Right renal pelvis (tissue), 4 donors: ENCODE data around the gene USP3. TPM values are rescaled to one million over a fixed set of nuclear protein-coding genes. Genes with fewer than 3 reads are reported as not detected.
"Not testable (repeated sequence)": the region's sequence is repeated elsewhere in the genome, so short reads cannot be mapped to it uniquely, and the experiment has no call there.

Source experiments
- DNase-seq, 4 donors: peaks; one replicate each; pipeline ENCODE4 v3.0.0-alpha.2; 2013; ENCODE audit warnings: low read depth in 4 of 4, low spot score in 3 of 4, missing footprints in 1 of 4
- polyA plus RNA-seq, 4 donors: library from polyadenylated mRNA; unstranded; fragments of 120-200 nt; gene quantifications; one replicate each; pipeline ENCODE4 v1.2.1, GENCODE V29; 2013; ENCODE audit not compliant: insufficient read length in 4 of 4

USP3 gene
- polyA plus RNA-seq, 4 donors, result 34.8 to 49.7 (median 38.0) TPM

- no peak for DNase-seq
Measured at GRCh38 chr15:63509056-63509954, 4.9 kb downstream of the USP3 start.

- no peak for DNase-seq
Measured at GRCh38 chr15:63509955-63510940, 5.9 kb downstream of the USP3 start.

GRCh38 chr15:63512148-63512547 is 7.8 kb downstream of the USP3 start:
- no peak for DNase-seq

GRCh38 chr15:63513271-63513670 is 8.9 kb downstream of the USP3 start:
- no peak for DNase-seq

- DNase-seq, result no peak
Measured at GRCh38 chr15:63513728-63514127, 9.3 kb downstream of the USP3 start.

- no peak for DNase-seq
Measured at GRCh38 chr15:63514531-63514943, 10.1 kb downstream of the USP3 start.

- DNase-seq, result no peak
Measured at GRCh38 chr15:63517202-63517601, 12.8 kb downstream of the USP3 start.

- no peak for DNase-seq
Measured at GRCh38 chr15:63517628-63518027, 13.2 kb downstream of the USP3 start.

GRCh38 chr15:63519041-63519440 is 14.6 kb downstream of the USP3 start:
- DNase-seq, result no peak

GRCh38 chr15:63519548-63520178 is 15.3 kb downstream of the USP3 start:
- no peak for DNase-seq

GRCh38 chr15:63520462-63520861 is 16.1 kb downstream of the USP3 start:
- not testable (repeated sequence) for DNase-seq

GRCh38 chr15:63522225-63522578 is 17.8 kb downstream of the USP3 start:
- DNase-seq, result no peak

GRCh38 chr15:63523306-63523990 is 19.1 kb downstream of the USP3 start:
- no peak for DNase-seq

GRCh38 chr15:63524316-63525015 is 20.1 kb downstream of the USP3 start:
- DNase-seq, result no peak

GRCh38 chr15:63526401-63526800 is 22.0 kb downstream of the USP3 start:
- no peak for DNase-seq

GRCh38 chr15:63528138-63528659 is 23.8 kb downstream of the USP3 start:
- DNase-seq, result no peak

GRCh38 chr15:63530235-63530634 is 25.8 kb downstream of the USP3 start:
- no peak for DNase-seq

- DNase-seq, result no peak
Measured at GRCh38 chr15:63530752-63531299, 26.4 kb downstream of the USP3 start.

GRCh38 chr15:63531586-63531985 is 27.2 kb downstream of the USP3 start:
- DNase-seq, result no peak
